ENCODE results near the gene NREP. TPM values are rescaled to one million over a fixed set of nuclear protein-coding genes. Genes with fewer than 3 reads are reported as not detected.

The NREP gene
- total and polyA plus RNA-seq, 10 of the 15 experiments (the other 5 are each of a cell fraction or from before 2014, with no cell fraction given), result 20.6 to 117 (median 32.2) TPM

GRCh38 chr5:111783537-111783936 is 26.5 kb upstream of the NREP start:
- H3K4me1 ChIP-seq (ENCODE audit: control insufficient read depth, insufficient read depth, low read length), result no peaks in the 10 kb centered on the region
- in situ Hi-C loops (cut with MboI), result no loop called here

GRCh38 chr5:111782216-111782615 is 25.2 kb upstream of the NREP start:
- WGBS (ENCODE audit: insufficient coverage, insufficient replicate concordance, low lambda C conversion rate, missing lambda C conversion rate), result 34% methylated on average over 2 of the region's 2 CpGs
- no peak overlapping the region for H3K4me3 ChIP-seq
- ATAC-seq (no peak), FAIRE-seq (no peak), DNase-seq (ENCODE audit: low read depth, low spot score) (no peak)
- H3K79me2 ChIP-seq (ENCODE audit: control insufficient read depth, insufficient read depth, low read length), result no peaks in the 10 kb centered on the region
- H3K27me3 ChIP-seq (replicated peaks in 1 of 2; ENCODE audit: control insufficient read depth in 2 of 2, insufficient read depth in 2 of 2, low read length in 1 of 2), result no peaks in the 10 kb centered on the region
- no peaks in the 10 kb centered on the region; the same call in 2 of the 3 replicates for H3K9me3 ChIP-seq (replicated peaks; ENCODE audit: control insufficient read depth, insufficient read depth, low read length)
- H3K9ac ChIP-seq (ENCODE audit: control insufficient read depth, insufficient read depth, low read length), result no peak overlapping the region
- no peaks in the 10 kb centered on the region for H3K4me1 ChIP-seq (ENCODE audit: control insufficient read depth, insufficient read depth, low read length)
- H4K20me1 ChIP-seq (ENCODE audit: control insufficient read depth, insufficient read depth), result no peaks in the 10 kb centered on the region
- BruUV-seq (replicated peaks), result no TSS peak
- CTCF ChIA-PET, result interaction anchor here (0.7 to 1.2 kb wide), 2 partner anchors 14 to 81 kb away, joined by 3 to 4 read pairs; no protein-coding TSS in a partner anchor
- RAD21 ChIA-PET (ENCODE audit: unreplicated experiment), result no interaction called here
- no peaks in the 10 kb centered on the region for H3K36me3 ChIP-seq (ENCODE audit: control insufficient read depth in 2 of 2, insufficient read depth in 2 of 2, low read length in 1 of 2)
- in situ Hi-C loops (cut with MboI), result no loop called here
- SMC1A ChIA-PET (ENCODE audit: uncharacterized antibody, unreplicated experiment), result interaction anchor here (0.7 to 1.0 kb wide), 3 partner anchors 27 to 250 kb away, joined by 4 read pairs; no protein-coding TSS in a partner anchor
- intact Hi-C loops (cut with micrococcal nuclease; ENCODE audit: unreplicated experiment), result no loop called here
- POLR2A ChIA-PET, result no interaction called here
- no peak overlapping the region for H3K27ac ChIP-seq (ENCODE audit: control insufficient read depth, insufficient read depth)
- H3K4me2 ChIP-seq (ENCODE audit: control insufficient read depth, insufficient read depth), result no peak overlapping the region
- no peak overlapping the region for H2AFZ ChIP-seq (ENCODE audit: control insufficient read depth, low read depth, low read length)
- no peak for TF ChIP-seq MYB (IDR thresholded peaks at IDR 0.05; ENCODE audit: borderline replicate concordance, low read depth, low read length)
- no peak for TF ChIP-seq SUZ12 (IDR thresholded peaks at IDR 0.05; ENCODE audit: unreplicated experiment)
- no peak for TF ChIP-seq SKIL (IDR thresholded peaks at IDR 0.05; ENCODE audit: low read depth, poor library complexity, severe bottlenecking)
- TF ChIP-seq MLLT1 (IDR thresholded peaks at IDR 0.05), result no peak
- no peak for TF ChIP-seq ZNF24 (IDR thresholded peaks at IDR 0.05)
- TF ChIP-seq CREB1 (IDR thresholded peaks at IDR 0.05; ENCODE audit: low read depth), result no peak
- TF ChIP-seq MXI1 (IDR thresholded peaks at IDR 0.05; ENCODE audit: low read depth, low read length), result no peak
- TF ChIP-seq BACH1 (IDR thresholded peaks at IDR 0.05; ENCODE audit: borderline replicate concordance), result no peak
- TF ChIP-seq CHD2 (IDR thresholded peaks at IDR 0.05; ENCODE audit: borderline replicate concordance, low read depth, low read length), result no peak
- TF ChIP-seq EZH2 (IDR thresholded peaks at IDR 0.05; ENCODE audit: borderline replicate concordance, control insufficient read depth, low read depth, low read length), result no peak
- TF ChIP-seq RELB (IDR thresholded peaks at IDR 0.05; ENCODE audit: low read depth), result no peak

More at GRCh38 chr5:111783537-111783936, 26.5 kb upstream of the NREP start:
- FAIRE-seq (no peak), ATAC-seq (no peak), DNase-seq (ENCODE audit: low read depth, low spot score) (no peak)
- no peaks in the 10 kb centered on the region for H4K20me1 ChIP-seq (ENCODE audit: control insufficient read depth, insufficient read depth)
- no peak overlapping the region for H3K4me3 ChIP-seq
- H3K27ac ChIP-seq (ENCODE audit: control insufficient read depth, insufficient read depth), result no peak overlapping the region
- H3K9me3 ChIP-seq (replicated peaks; ENCODE audit: control insufficient read depth, insufficient read depth, low read length), result no peaks in the 10 kb centered on the region; the same call in 2 of the 3 replicates
- ChIA-PET CTCF (no interaction called here), SMC1A (ENCODE audit: uncharacterized antibody, unreplicated experiment) (no interaction called here), POLR2A (no interaction called here), RAD21 (ENCODE audit: unreplicated experiment) (no interaction called here)
- no peaks in the 10 kb centered on the region for H3K27me3 ChIP-seq (replicated peaks in 1 of 2; ENCODE audit: control insufficient read depth in 2 of 2, insufficient read depth in 2 of 2, low read length in 1 of 2)
- H3K9ac ChIP-seq (ENCODE audit: control insufficient read depth, insufficient read depth, low read length), result no peak overlapping the region
- WGBS (ENCODE audit: insufficient coverage, insufficient replicate concordance, low lambda C conversion rate, missing lambda C conversion rate), result 2% methylated on average over 3 of the region's 3 CpGs
- BruUV-seq (replicated peaks), result no TSS peak
- no peaks in the 10 kb centered on the region for H3K79me2 ChIP-seq (ENCODE audit: control insufficient read depth, insufficient read depth, low read length)
- intact Hi-C loops (cut with micrococcal nuclease; ENCODE audit: unreplicated experiment), result no loop called here
- TF ChIP-seq SPI1 (IDR thresholded peaks at IDR 0.05; ENCODE audit: borderline replicate concordance, insufficient read depth, low read depth, low read length) (no peak), STAT3 (IDR thresholded peaks at IDR 0.05; ENCODE audit: low read depth, low read length) (no peak), RCOR1 (conservative IDR thresholded peaks at IDR 0.05; ENCODE audit: low read depth, low read length) (no peak)
- no peaks in the 10 kb centered on the region for H3K36me3 ChIP-seq (ENCODE audit: control insufficient read depth in 2 of 2, insufficient read depth in 2 of 2, low read length in 1 of 2)
- peak overlapping the region; percentile 22; the same call in 1 of the 2 replicates for H3K4me2 ChIP-seq (ENCODE audit: control insufficient read depth, insufficient read depth)
- peak overlapping the region; percentile 28 for H2AFZ ChIP-seq (ENCODE audit: control insufficient read depth, low read depth, low read length)

Measured in GM12878 (cell line).